Measurements from ENCODE around the gene VWA2.

DNA sequence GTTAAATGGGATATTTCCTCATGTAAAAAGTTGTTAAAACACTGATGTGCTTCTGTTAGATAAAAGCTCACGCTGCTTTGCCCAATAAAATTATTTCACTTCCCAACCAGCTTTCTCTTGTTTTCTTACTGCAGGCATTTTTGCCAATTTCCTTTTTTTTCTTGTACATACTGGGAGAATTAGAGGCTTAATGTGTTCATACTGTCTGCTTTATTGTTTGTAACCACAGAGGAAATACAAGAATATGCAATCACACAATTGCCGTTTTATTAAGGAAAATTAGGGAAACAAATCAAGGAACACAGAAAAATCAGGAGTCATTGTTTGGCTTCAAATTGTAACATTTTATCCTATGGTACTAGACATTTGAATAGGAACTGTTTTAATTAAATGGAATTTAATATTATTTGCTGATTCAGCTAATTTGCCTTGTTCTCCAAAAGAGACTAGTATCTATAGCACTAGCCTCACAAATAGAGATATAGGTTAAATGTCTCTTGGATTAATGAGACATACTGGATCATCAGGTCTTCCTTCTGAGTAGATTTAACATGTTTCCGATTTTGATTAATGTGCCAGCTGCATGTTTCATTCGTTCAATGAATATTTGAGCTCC is 6.4 kb upstream of the VWA2 start:
- TF ChIP-seq, protein P1, sequence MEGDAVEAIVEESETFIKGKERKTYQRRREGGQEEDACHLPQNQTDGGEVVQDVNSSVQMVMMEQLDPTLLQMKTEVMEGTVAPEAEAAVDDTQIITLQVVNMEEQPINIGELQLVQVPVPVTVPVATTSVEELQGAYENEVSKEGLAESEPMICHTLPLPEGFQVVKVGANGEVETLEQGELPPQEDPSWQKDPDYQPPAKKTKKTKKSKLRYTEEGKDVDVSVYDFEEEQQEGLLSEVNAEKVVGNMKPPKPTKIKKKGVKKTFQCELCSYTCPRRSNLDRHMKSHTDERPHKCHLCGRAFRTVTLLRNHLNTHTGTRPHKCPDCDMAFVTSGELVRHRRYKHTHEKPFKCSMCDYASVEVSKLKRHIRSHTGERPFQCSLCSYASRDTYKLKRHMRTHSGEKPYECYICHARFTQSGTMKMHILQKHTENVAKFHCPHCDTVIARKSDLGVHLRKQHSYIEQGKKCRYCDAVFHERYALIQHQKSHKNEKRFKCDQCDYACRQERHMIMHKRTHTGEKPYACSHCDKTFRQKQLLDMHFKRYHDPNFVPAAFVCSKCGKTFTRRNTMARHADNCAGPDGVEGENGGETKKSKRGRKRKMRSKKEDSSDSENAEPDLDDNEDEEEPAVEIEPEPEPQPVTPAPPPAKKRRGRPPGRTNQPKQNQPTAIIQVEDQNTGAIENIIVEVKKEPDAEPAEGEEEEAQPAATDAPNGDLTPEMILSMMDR (IDR thresholded peaks at IDR 0.05) = no peak
- TF ChIP-seq ZFX (IDR thresholded peaks at IDR 0.05; ENCODE audit: borderline replicate concordance) = no peak
